GM18909 (cell line): ENCODE measurements around the gene TNFRSF13B.
"Not testable (repeated sequence)": the region's sequence is repeated elsewhere in the genome, so short reads cannot be mapped to it uniquely, and the experiment has no call there.

Source experiments
- ATAC-seq: cut with Tn5 transposase; IDR thresholded peaks from one replicate; pipeline ENCODE4 v1.9.1; 2021; ENCODE audit warnings: mild to moderate bottlenecking; ENCODE audit not compliant: unreplicated experiment, poor library complexity

The TNFRSF13B gene

DNA sequence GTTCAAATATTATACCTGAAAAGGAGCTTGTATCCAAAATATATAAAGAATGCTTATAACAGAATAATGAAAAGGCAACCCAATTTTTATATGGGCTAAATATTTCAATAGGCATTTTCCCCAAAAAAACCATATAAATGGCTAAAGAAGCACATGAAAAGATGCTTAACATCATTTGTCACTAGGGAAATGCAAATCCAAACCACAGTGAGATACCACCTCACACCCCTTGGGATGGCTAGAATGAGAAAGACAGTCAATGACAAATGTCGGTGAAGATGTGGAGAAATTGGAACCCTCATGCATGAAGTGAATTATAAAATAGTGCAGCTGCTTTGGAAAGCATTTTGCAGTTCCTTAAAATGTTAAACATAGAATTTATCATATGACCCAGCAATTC is 3.1 kb downstream of the TNFRSF13B start:
- ATAC-seq: no peak

DNA sequence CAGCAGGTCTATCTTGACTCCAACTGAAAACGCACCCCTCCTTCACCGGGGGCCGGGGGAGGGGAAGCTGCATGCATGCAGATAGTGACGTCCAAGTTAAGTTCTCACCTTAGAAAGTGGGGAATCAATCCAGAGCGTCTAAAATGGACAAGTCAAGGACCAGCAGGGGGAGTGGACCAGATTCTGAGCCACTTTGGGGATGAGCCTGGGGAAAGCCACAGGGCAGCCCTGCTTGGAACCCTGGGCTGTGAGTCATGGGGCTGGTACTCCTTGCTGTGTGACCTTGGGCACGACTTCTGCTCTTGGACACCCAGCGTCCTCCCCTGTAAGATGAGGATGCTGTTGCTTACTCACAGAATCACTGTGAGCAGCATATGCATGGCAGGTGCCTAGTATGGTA is 9.1 kb downstream of the TNFRSF13B start:
- ATAC-seq: no peak

DNA sequence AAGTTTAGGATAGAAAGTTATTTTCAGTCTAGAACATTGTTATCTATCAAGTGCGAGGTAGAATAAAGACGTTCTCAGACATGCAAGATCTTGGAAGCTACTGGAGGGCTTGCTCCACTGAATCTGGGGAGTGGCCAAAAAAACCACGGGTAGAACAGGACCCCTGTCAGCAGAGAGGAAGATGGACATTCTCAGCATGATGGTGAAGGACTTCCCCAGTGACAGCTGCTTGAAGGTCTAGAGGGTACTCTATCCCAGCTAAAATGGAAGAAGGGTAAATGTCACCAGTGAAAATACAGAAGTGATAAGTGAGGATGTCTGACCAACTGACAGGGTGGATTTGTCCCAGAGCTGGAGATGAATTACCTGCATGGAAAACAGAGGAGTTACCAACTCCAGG is 10.1 kb downstream of the TNFRSF13B start:
- ATAC-seq: no peak

DNA sequence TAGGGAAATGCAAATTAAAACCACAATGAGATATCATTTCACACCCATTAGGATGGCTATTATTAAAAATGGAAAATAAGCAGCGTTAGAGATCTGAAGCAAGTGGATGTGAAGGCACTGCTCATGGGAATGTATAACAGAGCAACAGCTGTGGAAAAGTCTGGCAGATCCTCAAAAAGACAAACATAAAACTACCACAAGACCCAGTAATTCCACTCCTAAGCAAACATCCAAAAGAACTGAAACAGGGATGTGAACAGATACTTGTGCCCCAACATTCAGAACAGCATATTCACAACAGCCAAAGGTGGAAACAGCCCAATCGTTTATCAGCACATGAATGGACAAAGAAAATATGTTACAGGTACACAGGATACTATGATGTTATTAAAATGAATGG is 10.9 kb downstream of the TNFRSF13B start:
- not testable (repeated sequence) for ATAC-seq

DNA sequence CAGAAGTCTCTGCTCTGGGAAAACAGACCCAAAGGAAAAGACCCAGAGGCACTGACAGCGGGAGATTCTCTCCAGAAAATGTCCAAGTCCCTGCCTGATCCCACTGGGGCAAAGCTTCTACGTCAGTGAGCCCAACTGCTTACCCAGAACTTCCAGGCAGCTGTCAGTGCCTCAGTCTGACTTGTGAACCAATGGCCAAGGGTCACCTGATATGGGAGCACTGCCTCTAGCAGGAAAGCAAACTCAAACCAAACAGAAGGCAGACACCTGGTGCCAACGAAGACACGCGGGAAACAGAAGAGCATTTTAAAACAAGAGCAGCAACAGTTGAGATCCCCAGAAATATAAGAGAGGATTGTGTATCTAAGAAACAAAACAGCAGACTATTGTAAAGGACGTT is 16.9 kb downstream of the TNFRSF13B start:
- ATAC-seq: not testable (repeated sequence)

DNA sequence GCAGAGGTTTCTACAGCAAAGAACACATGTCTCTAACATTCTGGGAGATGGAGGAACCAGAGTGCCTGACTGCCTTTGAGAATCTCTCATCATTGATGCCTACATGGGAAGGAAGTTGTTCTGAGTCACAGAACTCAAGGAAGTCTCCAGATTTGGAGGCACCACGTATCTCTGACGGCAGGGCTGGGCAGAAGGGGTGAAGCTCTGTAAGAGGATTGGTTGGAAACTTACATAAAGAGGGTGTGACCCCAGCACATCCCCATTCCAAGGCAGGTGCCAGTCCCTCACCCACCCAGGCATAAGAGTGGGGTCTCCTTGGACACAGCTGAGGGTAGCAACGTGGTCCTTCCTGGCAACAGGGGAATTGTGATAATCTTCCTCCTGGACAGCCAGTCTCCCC is 17.4 kb downstream of the TNFRSF13B start:
- no peak for ATAC-seq

DNA sequence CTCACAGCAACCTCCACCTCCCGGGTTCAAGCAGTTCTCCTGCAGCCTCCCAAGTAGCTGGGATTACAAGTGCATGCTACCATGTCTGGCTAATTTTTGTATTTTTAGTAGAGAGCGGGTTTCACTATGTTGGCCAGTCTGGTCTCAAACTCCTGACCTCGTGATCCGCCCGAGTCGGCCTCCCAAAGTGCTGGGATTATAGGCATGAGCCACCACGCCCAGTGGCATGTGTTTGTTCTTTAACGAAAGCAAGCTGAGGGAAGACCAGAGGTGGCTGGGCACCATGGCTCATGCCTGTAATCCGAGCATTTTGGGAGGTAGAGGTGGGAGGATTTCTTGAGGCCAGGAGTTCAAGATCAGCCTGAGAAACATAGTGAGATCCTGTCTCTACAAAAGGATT is 18.1 kb downstream of the TNFRSF13B start:
- no peak for ATAC-seq

DNA sequence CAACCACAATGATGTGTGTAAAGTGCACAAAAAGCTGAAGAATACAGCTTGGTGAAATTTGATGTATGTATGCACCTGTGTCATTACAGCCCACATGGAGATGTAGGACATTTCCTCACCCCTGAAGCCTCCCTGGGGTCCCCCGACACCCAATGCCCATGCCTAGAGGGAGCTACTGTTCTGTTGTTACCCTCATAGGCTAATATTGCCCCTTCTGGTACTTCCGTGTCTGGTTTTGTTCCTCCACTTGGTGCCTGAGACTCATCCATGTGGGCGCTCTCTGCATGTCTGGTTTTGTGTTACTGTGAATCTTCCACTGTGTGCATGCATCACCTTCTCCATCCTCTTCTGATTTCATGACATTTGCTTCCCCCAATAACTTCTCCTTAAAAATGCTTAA is 18.6 kb downstream of the TNFRSF13B start:
- no peak for ATAC-seq

DNA sequence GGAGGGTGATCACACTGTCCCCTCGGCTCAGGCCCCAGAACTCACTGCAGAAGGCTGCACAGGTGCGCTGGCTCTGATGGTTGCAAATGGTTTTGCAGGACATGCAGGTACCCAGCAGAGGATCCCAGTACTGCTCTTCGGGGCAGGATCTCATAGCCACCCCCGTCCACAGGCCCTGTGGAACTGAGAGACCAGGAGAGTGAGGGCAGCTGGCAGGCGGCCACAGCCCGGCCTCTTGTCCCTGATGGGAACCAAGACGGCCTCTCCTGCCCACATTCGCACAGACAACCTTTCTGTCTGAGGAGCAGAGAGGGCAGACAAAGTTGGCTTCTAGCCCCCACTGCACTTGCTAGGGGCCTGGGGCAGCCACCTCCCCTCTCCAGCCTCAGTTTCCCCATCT is 19.5 kb downstream of the TNFRSF13B start:
- no peak for ATAC-seq

DNA sequence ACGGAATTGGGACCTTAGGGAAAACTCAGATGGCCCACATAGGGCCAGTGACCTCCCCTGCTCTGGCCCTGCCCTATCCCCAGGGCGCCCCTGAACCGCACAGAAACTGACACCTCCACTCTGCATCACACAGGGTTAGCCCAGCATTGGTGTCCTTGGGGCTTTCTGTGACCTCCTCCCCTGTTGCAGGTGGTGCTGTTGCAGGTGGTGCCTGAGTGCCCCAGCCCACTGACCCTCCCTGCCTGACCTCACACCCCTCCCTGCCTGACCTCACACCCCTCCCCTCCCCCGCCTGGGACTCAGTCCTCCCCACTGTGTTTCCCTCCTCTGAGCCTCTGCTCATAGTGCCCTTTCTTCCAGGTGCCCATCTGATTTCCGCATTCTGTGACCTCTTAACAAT is 21.4 kb downstream of the TNFRSF13B start:
- no peak for ATAC-seq

DNA sequence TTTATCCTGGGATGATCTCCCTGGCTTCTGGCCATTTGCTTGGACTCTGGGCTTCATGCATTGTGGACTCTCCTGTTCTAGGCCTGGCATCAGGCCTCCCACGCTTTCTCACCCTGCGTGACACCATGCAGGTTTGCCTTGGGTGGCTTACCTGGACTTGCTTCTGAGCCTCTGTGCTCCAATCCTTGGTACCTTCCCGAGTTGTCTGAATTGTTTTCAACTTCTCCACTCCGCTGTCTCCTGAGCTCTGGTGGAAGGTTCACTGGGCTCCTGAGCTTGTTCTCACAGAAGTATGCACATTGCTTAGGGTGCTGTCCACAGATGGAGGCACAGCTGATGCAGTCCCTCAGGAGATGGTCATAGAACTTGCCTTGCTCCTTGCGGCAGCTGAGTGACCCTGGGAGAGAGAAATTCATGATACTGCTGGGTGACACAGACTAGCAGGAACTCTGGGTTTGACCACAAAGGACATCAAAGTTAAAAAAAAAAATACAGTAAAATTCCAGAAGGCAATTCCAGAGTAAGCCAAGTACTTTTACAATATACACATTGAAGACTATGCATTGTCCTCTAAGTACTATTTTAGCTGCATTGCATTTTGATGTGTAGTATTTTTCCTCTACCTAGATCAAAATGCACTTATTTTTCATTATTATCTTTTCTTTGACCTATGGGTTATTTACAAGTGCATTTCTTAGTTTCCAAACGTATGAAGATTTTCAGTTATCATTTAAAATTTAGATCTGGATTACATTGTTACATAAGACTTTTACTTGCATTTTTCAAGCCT is 23.1 kb downstream of the TNFRSF13B start:
- no peak for ATAC-seq

DNA sequence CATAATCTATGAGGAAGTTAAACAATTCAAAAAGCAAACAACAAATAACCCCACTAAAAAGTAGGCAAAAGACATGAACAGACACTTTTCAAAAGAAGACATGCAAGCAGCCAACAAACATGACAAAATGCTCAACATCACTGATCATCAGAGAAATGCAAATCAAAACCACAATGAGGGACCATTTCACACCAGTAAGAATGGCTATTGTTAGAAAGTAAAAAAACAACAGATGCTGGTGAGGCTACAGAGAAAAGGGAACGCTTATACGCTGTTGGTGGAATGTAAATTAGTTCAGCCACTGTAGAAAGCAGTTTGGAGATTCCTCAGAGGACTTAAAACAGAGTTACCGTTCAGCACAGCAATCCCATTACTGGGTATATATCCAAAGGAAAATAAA is 24.4 kb downstream of the TNFRSF13B start:
- ATAC-seq: no peak

DNA sequence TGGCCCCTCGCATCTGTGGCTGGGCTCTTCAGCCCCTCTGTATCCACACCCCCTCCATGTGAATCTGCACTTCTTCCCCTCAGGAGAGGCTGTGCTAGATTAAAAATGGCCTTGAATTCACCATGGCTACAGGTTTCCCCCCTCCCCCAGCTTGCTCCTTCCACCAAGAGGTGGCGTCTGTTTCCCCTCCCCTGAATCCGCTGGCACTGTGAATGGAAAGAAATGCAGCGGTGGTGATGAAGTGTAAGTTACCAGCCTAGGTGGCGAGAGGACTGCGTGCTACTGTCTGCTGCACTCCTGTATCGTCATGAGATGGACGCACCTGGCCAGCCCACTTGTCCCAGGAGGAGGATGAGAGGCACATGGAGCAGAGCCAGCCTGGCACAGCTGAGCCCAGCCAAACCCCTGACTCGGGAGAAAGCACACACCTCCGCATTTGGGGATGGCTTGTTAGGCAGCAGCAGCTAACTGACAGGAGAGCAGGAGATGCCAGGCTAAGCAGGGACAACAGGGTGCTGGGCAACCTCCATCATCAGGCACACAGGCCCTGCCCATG is 26.2 kb downstream of the TNFRSF13B start:
- ATAC-seq: no peak

DNA sequence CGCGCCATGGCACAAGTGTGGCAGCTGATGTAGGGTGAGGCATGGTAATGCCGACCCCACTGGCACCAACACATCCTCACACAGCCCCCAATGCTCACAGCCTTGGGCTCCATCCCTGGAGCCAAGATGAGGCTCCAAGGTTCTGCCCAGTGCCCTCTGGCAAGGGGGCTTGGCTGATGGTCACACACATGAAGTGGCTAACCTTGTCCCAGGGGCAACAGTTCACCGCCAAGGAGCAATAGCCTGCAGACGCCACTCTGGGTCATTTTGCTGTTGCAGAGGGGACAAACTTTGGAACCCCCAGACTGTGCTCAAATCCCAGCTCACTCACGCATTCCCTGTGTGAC is 26.8 kb downstream of the TNFRSF13B start:
- ATAC-seq: no peak

DNA sequence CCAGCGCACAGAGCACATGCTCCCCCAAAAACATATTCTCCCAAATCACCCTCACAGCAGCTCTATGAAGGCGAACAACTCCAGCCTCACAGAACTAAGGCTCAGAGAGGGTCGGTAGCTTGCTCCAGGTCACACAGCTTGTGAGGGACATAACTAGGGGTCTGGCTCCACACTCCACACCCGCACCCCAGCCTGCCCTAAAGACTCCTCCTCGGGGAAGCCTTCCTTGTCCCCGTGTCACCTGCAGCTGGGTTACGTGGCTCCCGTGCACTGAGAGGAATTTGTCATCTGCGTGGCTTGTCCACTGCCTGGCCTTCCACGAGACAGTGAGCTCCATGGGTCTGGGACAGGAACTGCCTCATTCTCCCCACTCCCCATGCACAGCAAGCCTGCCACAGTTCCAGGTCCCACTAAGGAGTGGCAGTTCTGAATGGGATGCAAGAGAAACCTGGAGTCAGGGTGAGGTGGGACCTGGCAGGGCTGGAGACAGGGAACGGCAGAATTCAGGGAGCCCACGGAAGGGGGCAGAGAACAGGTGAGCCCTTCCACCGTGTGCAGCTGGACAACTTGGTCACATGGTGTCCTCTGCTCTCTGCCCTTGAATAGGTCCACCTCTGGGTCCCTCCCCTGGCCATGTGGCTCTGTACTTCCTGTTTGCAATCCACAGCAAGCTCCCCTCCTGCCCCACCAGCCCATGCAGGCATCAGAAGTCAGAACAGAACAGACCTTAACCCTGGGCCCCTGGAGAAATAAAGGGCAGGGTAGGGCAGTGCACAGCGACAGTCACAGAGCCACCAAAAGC is 27.4 kb downstream of the TNFRSF13B start:
- no peak for ATAC-seq

DNA sequence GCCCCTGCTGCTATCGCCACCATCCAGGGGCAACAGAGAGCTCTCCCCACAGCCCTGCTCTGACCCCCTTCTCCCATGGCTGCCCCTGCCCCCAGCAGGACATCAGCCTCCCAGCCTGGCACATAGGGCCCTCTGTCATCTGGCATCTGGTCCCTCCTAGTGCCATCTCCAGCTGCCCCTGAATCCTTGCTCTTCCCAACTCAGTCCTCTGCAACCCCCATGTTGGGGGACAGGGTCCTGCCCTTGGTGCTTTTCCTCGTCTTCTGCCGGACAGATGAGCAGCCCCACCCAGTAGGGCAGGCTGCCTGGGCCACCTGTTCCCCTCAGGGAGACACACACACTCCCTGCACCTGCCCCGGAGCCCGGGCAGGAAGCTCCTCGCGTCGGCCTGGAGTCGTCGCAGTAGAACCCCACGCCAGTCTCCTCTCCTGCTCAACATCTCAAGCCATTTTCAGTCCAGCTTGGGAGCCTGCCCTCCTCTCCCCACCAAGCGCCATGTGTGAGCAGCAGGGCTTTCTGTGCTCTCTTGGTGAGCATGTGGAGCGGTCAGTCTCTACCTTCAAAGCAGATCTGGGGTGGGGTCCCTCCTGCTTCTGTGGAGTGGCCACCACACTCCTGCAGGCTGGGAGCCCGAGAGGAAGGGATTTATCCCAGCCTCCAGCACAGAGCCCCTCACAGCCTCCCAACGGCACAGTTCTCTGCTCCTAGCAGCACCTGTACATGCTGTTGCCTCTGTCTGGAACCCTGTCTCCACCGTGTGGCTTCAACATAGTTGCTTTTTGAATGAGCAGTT is 28.2 kb downstream of the TNFRSF13B start:
- no peak for ATAC-seq

DNA sequence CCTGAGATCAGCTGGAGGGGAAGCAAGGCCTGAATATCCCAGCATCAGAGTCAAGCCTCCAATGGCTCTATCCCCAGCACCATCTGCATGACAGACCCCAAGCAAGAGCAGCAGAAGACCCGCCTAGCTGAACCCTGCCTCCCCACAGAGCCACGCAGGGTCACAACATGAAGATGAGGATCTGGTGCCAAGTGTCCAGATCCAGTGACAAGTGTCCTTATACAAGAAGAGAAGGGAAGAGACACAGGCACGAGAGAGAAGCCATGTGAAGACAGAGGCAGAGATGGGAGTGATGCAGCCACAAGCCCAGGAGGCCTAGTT is 28.9 kb downstream of the TNFRSF13B start:
- no peak for ATAC-seq

DNA sequence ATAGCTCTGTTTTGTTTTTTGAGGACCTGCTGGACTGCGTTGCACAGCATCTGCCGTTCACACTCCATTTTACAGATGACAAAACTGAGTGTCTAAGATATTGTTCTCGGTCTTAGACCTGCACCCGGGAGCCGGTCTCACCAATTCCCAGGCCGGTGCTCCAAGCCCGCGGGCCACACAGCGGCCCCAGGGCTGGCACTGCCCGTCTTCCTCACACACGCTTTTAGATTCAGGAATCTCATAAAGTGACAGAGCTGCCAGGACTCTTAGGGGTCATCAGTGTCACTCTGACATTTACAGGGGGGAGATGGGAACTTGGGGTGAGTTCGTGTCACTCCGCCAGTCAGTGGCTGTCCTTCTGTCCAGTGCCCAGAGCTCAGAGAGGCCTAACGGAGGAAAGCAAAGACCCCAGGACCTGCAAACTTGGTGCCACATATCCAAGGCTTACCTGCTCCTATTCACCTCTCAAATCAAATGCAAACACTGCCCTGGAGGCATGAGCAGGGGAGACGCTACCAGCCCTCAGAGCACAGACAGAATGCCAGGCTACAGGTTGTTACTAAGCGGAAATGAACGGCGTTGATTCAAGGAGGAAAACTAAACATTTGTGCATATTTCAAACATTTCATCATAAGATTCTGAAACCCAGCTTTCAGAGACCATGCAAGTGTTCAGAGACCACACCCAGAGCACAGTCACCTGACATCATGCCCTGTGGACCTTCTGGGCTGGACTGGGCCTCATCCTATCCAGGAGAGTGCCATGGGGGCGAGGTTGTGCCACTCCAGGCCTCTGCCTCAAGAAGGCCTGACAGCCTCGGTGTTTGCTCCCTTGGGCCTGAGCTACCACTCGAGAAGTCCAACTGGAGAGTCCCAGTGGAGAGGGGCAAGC is 29.5 kb downstream of the TNFRSF13B start:
- ATAC-seq: no peak

DNA sequence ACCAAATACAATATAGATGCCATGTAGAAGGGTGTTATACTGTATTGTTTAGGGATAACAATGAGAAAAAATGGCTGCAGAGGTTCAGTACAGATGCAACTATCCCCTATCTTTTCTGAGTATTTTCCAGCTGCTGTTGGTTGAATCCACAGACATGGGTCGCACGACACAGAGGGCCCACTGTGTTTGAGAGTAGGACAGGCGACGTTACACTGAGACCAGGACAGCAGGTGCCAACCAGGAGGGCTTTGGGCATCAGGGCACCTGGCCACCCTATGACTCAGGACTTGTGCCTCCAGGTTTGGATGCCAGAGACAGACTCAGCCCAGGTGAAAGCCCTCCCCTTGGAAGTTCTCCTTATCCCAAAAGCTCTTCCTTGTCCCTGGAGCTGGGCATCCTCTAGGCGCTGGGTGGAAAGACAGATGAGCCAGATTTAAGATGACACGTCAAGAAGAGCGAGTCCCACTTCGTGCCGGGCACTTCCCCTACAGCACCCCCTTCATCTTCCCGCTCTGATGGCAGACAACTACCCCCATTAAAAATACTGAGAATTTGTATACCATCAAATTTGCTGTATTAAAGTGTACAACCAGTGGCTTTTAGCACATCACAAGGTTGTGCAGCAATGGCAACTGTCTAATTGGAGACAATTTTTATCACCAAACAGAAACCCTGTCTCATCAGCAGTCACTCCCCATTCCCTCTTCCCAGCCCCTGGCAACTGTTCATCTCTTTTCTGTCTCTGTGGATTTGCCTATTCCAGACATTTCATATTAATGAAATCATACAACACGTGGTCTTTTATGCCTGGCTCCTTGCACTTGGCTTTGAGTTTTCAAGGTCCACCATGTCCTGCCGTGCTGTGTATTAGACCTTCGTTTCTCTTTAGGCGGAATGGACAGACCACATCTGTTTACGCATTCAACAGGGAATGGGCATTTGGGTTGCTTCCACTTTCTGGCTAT is 30.6 kb downstream of the TNFRSF13B start:
- no peak for ATAC-seq
